ENCODE measurements around the gene CRTC1.
A peak's percentile ranks its signal among the peaks of the same experiment; 100 is the strongest.

CRTC1 gene

DNA sequence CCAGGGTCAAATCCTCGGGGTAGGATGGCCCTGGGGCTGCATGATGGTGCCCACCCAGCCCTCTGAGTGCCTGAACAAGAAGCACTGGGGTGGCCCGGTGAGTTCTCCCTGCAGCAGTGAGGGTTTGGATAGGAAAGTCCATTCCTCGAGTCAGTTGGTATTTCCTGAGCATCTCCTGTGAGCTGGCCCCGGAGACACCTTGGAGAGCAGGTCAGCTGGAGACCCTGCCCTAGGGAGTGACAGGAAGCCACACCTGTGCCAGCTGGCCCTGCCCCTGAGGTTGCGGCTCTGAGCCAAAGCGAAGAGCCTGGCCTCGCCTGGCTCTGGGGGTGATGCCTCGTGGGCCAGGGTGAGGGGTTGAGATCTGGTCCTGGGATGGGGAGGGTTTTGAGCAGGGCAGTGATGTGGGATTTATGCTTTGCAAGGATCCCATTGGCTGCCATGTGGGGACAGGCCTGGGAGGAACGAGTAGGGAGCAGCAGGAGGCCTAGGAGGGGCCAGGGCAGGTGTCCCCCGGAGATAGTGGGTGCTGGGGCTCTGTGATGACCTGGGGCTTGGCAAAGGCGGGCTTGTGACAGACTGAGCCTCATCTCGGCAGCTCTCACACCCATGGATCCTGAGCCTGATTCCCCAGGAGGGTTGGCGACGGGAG is 16.0 kb downstream of the CRTC1 start:
- H3K9me3 Mint-ChIP-seq: no peaks in the 10 kb centered on the region
- DNase-seq (no peak), ATAC-seq (no peak)
- H3K27me3 Mint-ChIP-seq: no peaks in the 10 kb centered on the region
- peak overlapping the region in 1 of 2 donors; percentile 9 for H3K27ac Mint-ChIP-seq
- peak overlapping the region; percentile 84 for H3K4me3 Mint-ChIP-seq
- H3K4me1 Mint-ChIP-seq: peaks cover 61% of the 10 kb centered on the region

DNA sequence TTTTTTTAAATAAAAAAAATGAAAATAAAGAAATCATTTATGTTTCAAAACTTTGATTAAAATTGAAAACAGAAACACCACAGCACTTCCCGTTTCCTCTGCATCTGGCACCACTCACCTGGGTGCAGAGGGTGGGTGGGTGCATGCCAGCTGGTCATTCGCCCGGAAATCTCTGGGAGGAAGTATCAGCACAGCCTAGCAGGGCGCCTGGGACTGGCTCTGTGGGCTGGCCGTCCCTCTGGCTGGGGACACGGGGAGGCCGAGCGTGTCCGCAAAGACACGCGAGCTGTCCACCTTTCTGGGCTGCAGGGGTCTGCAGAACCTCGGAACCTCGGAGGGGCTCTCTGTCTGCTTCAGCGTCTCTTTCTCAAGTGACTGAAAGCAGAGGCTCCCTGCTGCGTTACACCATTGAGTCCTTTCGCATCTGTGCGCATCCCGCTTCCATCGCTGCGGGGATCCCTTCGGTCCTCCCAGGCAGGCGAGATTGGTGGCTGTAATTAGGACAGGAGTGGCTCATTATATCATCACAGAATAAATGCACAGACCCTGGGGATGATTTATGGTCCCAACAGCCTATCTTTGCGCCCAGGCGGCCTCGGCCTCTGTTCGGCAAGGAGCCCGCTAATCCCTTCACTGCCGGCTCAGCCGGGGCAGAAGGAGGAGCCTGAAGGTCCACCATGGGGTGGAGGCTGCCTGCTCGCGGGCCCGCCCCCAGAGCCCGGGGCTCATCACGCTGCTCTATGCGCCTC is 17.2 kb downstream of the CRTC1 start:
- Mint-ChIP-seq H3K9me3 (no peaks in the 10 kb centered on the region), H3K4me1 (peaks cover 50% of the 10 kb centered on the region), H3K27ac (peak overlapping the region in 1 of 2 donors; percentile 12), H3K27me3 (no peaks in the 10 kb centered on the region), H3K4me3 (peak overlapping the region; percentile 84)
- DNase-seq: peak; percentile 67 to 69
- peak; percentile 90 for ATAC-seq

DNA sequence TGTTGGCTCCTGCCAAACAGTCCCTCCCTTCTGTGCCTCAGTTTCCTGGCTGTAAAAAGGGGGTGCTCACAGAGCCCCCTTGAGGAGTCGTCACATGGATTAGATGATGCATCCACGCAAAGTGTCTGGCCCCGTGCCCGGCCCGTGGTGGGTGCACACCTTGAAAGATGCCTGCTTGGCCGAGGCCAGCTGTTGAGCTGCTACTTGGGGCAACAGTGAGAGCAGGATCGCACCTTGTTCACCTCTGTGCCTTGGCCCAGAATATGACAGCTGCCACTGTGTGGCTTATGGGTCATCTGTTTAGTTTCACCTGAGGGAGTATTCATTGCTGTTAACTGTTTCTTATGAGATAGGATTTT is 17.7 kb downstream of the CRTC1 start:
- DNase-seq (no peak), ATAC-seq (peak; percentile 27)
- no peaks in the 10 kb centered on the region for H3K9me3 Mint-ChIP-seq
- peaks cover 45% of the 10 kb centered on the region for H3K4me1 Mint-ChIP-seq
- H3K27ac Mint-ChIP-seq: no peak overlapping the region
- no peaks in the 10 kb centered on the region for H3K27me3 Mint-ChIP-seq
- peak overlapping the region; percentile 84 for H3K4me3 Mint-ChIP-seq

DNA sequence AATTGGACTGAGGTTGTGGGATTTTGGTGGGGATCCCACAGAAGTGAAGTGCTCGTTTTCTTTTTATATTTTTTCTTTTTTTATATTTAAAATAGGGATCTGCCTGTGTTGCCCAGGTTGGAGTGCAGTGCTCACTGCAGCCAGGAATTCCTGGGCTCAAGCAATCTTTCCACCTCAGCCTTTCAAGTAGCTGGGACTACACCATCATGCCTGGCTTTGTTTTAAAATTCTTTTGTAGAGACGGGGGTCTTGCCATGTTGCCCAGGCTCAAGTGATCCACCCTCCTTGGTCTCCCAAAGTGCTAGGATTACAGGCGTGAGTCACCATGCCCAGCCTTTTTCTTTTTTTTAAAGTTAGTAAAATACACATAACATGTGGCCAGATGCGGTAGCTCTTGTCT is 20.6 kb downstream of the CRTC1 start:
- ATAC-seq (no peak), DNase-seq (no peak)
- H3K4me3 Mint-ChIP-seq: no peak overlapping the region
- H3K27ac Mint-ChIP-seq: peak overlapping the region in 1 of 2 donors; percentile 46
- H3K27me3 Mint-ChIP-seq: no peaks in the 10 kb centered on the region
- H3K9me3 Mint-ChIP-seq: no peaks in the 10 kb centered on the region
- H3K4me1 Mint-ChIP-seq: peaks cover 36% of the 10 kb centered on the region

DNA sequence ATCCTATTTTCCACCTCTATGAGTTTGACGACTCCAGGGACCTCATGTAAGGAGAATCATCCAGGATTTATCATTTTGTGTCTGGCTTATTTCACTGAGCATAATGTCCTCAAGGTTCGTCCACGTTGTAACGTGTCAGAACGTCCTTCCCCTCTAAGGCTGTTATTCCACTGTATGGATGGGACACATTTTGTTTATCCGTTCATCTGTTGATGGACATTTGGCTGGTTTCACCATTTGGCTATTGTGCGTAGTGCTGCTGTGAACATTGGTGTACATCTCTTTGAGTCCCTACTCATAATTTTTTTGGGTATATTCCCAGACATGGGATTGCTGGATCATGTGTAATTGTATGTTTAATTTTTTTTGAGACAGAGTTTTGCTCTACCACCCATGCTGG is 21.5 kb downstream of the CRTC1 start:
- ATAC-seq: no peak
- Mint-ChIP-seq H3K27me3 (no peaks in the 10 kb centered on the region), H3K27ac (no peak overlapping the region), H3K4me3 (no peak overlapping the region), H3K9me3 (no peaks in the 10 kb centered on the region), H3K4me1 (peaks cover 36% of the 10 kb centered on the region)
- no peak for DNase-seq

DNA sequence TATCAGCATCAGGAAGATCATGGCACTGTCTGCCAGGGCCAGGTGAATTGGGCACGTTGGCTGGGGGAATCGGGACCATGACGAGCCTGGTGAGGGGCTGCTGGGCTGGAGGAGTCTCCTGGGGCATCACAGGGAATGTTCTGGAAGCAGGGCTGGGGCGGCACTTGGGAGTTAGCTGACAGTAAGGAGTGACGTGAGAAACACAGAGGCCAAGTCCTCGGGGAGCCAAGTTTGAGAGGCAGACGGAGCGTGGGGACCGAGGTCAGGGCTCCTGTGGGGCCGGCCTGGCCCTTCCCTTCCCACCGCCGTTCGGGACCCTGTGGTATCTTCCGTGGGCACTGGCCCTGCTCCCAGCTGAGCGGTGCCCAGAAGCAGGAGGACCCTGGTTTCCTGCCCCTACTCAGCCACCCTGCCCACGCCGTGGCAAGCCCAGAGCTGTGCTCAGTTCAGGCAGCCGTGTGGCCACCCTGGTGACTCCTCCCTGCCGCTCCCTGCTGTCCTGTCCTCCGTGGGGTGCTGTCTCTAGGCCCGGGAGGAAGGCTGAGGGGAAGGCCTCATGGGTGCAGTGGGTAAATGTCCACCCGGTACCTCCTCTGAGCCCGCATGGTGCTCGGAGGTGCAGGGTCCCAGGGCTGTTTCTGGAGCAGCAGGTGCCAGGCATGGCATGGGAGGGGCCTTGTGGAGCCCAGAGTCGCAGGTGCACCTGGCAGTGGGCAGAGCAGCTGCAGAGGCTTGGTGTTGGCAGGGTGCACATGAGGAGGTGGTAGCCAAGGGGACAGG is 25.2 kb downstream of the CRTC1 start:
- H3K27me3 Mint-ChIP-seq: no peaks in the 10 kb centered on the region
- peaks cover 33% of the 10 kb centered on the region for H3K4me1 Mint-ChIP-seq
- H3K27ac Mint-ChIP-seq: peak overlapping the region in 1 of 2 donors; percentile 77
- no peak overlapping the region for H3K4me3 Mint-ChIP-seq
- no peaks in the 10 kb centered on the region for H3K9me3 Mint-ChIP-seq
- DNase-seq (no peak), ATAC-seq (no peak)

DNA sequence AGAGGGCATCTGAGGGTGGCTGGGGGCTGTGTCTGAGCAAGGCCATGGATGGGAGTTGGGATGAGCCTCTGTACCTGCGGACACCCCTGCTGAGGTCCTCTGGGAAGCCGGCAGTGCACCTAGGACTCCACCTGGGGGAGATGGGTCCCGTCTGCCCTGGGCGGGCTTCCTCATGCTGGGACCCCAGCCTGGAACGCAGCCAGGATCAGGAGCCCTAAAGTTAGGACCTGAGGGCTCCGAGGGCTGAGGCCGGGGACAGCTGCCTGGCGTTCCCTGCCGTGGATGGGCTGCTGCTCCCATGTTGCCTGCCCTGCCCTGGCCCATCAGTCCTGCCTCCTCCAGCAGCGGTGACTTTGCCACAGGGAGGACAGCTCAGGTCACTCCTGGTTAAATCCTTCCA is 26.1 kb downstream of the CRTC1 start:
- H3K4me1 Mint-ChIP-seq: peaks cover 42% of the 10 kb centered on the region
- no peaks in the 10 kb centered on the region for H3K27me3 Mint-ChIP-seq
- DNase-seq (no peak), ATAC-seq (no peak)
- H3K9me3 Mint-ChIP-seq: no peaks in the 10 kb centered on the region
- peak overlapping the region in 1 of 2 donors; percentile 77 for H3K27ac Mint-ChIP-seq
- no peak overlapping the region for H3K4me3 Mint-ChIP-seq

- Mint-ChIP-seq H3K27me3 (no peaks in the 10 kb centered on the region), H3K4me1 (peaks cover 49% of the 10 kb centered on the region), H3K4me3 (no peak overlapping the region), H3K9me3 (no peaks in the 10 kb centered on the region), H3K27ac (peak overlapping the region; percentile 46 to 76)
- DNase-seq: no peak
- no peak for ATAC-seq
Measured at GRCh38 chr19:18710186-18710585, 26.7 kb downstream of the CRTC1 start.

DNA sequence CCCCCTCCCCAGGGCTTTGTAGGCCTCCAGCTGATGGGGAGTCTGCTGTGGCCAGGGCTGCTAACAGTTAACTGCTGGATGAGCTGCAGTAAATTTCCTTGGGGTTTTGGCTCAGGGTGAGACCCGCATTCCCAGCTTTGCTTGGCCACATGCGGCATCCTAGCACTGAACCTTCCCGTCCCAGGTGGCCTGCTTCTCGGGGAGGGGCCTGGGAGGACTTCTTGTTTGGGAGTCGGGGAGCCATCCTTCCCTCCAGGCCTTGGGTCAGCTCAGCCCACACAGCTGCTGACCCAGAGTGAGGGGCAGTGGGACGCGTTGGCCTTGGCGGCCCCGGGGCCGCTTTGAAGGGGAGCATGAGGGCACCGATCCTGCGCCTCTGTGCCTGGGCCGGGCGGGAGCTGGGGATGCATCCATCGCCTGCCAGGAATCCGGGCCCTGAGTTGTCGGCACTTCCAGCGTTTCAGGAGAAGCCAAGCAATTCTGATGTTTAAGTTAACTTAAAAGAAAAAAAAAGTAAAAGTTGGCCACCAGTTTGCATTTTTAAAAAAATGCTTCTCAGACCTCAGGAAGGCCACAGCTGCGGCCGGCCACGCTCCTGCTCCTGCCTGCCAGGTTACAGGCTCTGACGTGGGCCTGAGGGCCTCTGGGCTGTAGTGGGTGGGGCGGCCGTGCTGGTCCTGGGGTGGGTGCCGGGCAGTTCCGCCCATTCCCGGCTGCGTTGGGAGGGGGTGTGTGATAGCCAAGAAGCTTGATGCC is 27.7 kb downstream of the CRTC1 start:
- Mint-ChIP-seq H3K27ac (no peak overlapping the region), H3K9me3 (no peaks in the 10 kb centered on the region), H3K4me1 (peaks cover 57% of the 10 kb centered on the region), H3K4me3 (no peak overlapping the region), H3K27me3 (no peaks in the 10 kb centered on the region)
- ATAC-seq (no peak), DNase-seq (no peak)

DNA sequence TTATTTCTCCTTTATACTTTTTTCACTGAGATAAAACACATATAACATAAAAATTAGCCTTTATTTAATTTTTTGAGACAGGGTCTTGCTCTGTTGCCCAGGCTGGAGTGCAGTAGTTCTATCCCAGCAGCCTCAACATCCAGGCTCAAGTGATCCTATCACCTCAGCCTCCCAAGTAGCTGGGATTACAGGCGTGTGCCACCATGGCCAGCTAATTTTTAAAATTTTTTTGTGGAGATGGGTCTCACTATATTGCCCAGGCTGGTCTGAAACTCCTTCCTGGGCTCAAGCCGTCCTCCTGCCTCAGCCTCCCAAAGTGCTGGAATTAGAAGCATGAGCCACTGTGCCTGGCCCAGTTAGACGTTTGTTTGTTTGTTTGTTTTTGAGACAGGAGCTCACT is 28.4 kb downstream of the CRTC1 start:
- Mint-ChIP-seq H3K4me1 (peaks cover 65% of the 10 kb centered on the region), H3K4me3 (no peak overlapping the region), H3K27ac (no peak overlapping the region), H3K27me3 (no peaks in the 10 kb centered on the region), H3K9me3 (no peaks in the 10 kb centered on the region)
- ATAC-seq (no peak), DNase-seq (no peak)

- H3K4me1 Mint-ChIP-seq: peaks cover 71% of the 10 kb centered on the region
Measured at GRCh38 chr19:18712981-18713380, 29.5 kb downstream of the CRTC1 start.

GRCh38 chr19:18713550-18714117 is 30.2 kb downstream of the CRTC1 start:
- no peak for DNase-seq
- Mint-ChIP-seq H3K27me3 (no peaks in the 10 kb centered on the region), H3K4me3 (no peak overlapping the region), H3K27ac (no peak overlapping the region), H3K9me3 (no peaks in the 10 kb centered on the region), H3K4me1 (peaks cover 66% of the 10 kb centered on the region)
- no peak for ATAC-seq

More at GRCh38 chr19:18712981-18713380, 29.5 kb downstream of the CRTC1 start:
- Mint-ChIP-seq H3K27me3 (no peaks in the 10 kb centered on the region), H3K4me3 (no peak overlapping the region), H3K27ac (peak overlapping the region in 1 of 2 donors; percentile 9), H3K9me3 (no peaks in the 10 kb centered on the region)
- no peak for DNase-seq
- no peak for ATAC-seq

DNA sequence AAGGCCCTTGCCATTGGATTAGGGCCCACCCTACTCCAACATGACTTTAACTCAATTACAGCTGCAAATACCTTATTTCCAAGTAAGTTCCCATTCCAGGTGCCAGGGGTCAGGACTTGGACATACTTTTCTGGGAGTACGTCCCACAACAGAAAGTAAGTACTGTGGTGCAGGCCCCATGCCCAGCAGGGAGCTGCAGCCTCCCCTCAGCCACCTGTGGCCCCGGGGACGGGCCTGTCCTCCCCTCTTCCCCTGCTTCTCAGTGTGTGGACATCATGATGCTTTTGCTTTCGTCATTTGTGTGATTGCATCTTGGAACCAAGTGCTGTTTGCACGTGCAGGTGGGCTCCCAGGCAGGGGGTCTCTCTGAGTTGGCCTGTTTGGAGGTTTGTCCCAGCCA is 31.9 kb downstream of the CRTC1 start:
- H3K27me3 Mint-ChIP-seq: no peaks in the 10 kb centered on the region
- no peaks in the 10 kb centered on the region for H3K9me3 Mint-ChIP-seq
- no peak overlapping the region for H3K4me3 Mint-ChIP-seq
- no peak overlapping the region for H3K27ac Mint-ChIP-seq
- ATAC-seq (no peak), DNase-seq (no peak)
- peaks cover 49% of the 10 kb centered on the region for H3K4me1 Mint-ChIP-seq

GRCh38 chr19:18716857-18717256 is 33.4 kb downstream of the CRTC1 start:
- DNase-seq (no peak), ATAC-seq (no peak)
- no peak overlapping the region for H3K4me3 Mint-ChIP-seq
- peak overlapping the region; percentile 45 to 63 for H3K27ac Mint-ChIP-seq
- peaks cover 49% of the 10 kb centered on the region for H3K4me1 Mint-ChIP-seq
- no peaks in the 10 kb centered on the region for H3K27me3 Mint-ChIP-seq
- no peaks in the 10 kb centered on the region for H3K9me3 Mint-ChIP-seq

DNA sequence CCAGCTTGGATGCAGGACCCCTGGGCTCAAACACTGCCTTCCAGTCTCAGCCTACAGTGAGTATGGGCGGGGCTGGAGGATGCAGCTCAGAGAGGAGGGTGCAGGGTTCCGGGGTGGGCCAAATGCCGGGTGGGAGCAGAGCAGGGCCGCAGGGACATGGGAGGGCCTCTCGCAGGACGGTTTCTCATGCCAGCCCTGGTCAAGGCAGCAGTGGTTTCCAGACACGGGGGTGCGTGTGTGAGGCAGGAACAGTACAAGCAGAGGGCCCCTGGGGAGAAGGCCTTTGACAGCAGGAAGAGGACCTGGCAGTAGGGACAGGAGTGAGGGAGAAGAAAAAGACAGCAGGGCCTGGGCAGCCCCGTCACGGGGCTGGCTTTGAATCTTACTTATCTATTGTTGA is 34.1 kb downstream of the CRTC1 start:
- Mint-ChIP-seq H3K27me3 (no peaks in the 10 kb centered on the region), H3K4me3 (no peak overlapping the region), H3K4me1 (peaks cover 49% of the 10 kb centered on the region), H3K27ac (no peak overlapping the region), H3K9me3 (no peaks in the 10 kb centered on the region)
- DNase-seq (no peak), ATAC-seq (no peak)

Data from stimulated activated naive CD8-positive, alpha-beta T cell treated with anti-CD3 and anti-CD28 coated beads, Interleukin-15, amount 100 ng/mL, for 72 hours (primary cell).